GM23338 (cell line): ENCODE results near the gene IQCK.

ENCODE experiments used
- CREB1 ChIP-seq: fragments of 250-450 bp; sonication (Bioruptor Pico); IDR thresholded peaks from 2 replicates; pipeline ENCODE4 v1.5.0; 2020; ENCODE audit warnings: low read depth, mild to moderate bottlenecking, moderate library complexity
- EZH2 ChIP-seq: fragments of 200-600 bp; sonication (generic); IDR thresholded peaks from one replicate; pipeline ENCODE4 v1.8.0; 2017; ENCODE audit warnings: antibody characterized with exemption, mild to moderate bottlenecking, low read depth; ENCODE audit not compliant: unreplicated experiment
- EZH2phosphoT487 ChIP-seq: fragments of 200-600 bp; sonication (generic); IDR thresholded peaks from one replicate; pipeline ENCODE4 v1.8.1; 2018; ENCODE audit warnings: antibody characterized with exemption; ENCODE audit not compliant: unreplicated experiment
- JUNB ChIP-seq: IDR thresholded peaks from one replicate; pipeline ENCODE4 v1.6.1; 2016; ENCODE audit warnings: antibody characterized with exemption; ENCODE audit not compliant: unreplicated experiment
- NANOG ChIP-seq: IDR thresholded peaks from 2 replicates; pipeline ENCODE4 v1.6.1; 2016; ENCODE audit warnings: antibody characterized with exemption, borderline replicate concordance
- POLR2AphosphoS5 ChIP-seq: IDR thresholded peaks from 2 replicates; pipeline ENCODE4 v1.6.1; 2016; ENCODE audit warnings: antibody characterized with exemption, low read depth
- STAT1 ChIP-seq: IDR thresholded peaks from one replicate; pipeline ENCODE4 v1.6.1; 2016; ENCODE audit warnings: antibody characterized with exemption; ENCODE audit not compliant: unreplicated experiment
- ZNF331 ChIP-seq: fragments of 250-450 bp; sonication (Bioruptor Pico); IDR thresholded peaks from 2 replicates; pipeline ENCODE4 v1.5.0; 2020; ENCODE audit warnings: low read depth, mild to moderate bottlenecking, moderate library complexity
- TF ChIP-seq, protein P1 (sequence below), 2 experiments: fragments of 200-600 bp in 1 of 2; sonication (generic) in 1 of 2; conservative IDR thresholded peaks; 2 replicates each; pipeline versions ENCODE4 v1.5.1 to v1.6.1; 2016 to 2017; ENCODE audit warnings: antibody characterized with exemption in 2 of 2, low read depth in 2 of 2, mild to moderate bottlenecking in 2 of 2, moderate library complexity in 1 of 2
- TF ChIP-seq, protein P2 (sequence below): IDR thresholded peaks from one replicate; pipeline ENCODE4 v1.6.1; 2018; ENCODE audit warnings: antibody characterized with exemption; ENCODE audit not compliant: unreplicated experiment
- TF ChIP-seq, protein P3 (sequence below): IDR thresholded peaks from 2 replicates; pipeline ENCODE4 v1.6.1; 2016; ENCODE audit warnings: antibody characterized with exemption

DNA sequence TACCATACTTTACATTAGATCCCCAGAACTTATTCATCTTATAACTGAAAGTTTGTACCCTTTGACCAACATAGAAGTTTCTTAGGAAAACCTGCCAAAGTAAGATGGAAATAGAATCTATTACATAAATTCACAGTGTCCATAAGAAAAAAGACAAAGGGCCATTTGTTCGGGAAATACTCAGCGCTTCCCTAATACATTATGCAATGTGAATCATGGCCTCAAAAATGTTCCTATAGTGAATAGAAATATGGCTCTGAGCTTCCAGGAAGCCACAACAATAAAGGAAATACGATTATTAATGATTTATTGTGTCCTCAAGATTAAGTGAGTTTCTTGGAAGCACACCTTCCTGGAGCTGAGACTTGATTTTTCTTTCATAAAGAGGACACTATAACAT, 115.1 kb downstream of the IQCK start:
- TF ChIP-seq, protein P1, sequence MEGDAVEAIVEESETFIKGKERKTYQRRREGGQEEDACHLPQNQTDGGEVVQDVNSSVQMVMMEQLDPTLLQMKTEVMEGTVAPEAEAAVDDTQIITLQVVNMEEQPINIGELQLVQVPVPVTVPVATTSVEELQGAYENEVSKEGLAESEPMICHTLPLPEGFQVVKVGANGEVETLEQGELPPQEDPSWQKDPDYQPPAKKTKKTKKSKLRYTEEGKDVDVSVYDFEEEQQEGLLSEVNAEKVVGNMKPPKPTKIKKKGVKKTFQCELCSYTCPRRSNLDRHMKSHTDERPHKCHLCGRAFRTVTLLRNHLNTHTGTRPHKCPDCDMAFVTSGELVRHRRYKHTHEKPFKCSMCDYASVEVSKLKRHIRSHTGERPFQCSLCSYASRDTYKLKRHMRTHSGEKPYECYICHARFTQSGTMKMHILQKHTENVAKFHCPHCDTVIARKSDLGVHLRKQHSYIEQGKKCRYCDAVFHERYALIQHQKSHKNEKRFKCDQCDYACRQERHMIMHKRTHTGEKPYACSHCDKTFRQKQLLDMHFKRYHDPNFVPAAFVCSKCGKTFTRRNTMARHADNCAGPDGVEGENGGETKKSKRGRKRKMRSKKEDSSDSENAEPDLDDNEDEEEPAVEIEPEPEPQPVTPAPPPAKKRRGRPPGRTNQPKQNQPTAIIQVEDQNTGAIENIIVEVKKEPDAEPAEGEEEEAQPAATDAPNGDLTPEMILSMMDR (conservative IDR thresholded peaks at IDR 0.05; ENCODE audit: low read depth in 2 of 2) = no peak
- TF ChIP-seq, protein P2, sequence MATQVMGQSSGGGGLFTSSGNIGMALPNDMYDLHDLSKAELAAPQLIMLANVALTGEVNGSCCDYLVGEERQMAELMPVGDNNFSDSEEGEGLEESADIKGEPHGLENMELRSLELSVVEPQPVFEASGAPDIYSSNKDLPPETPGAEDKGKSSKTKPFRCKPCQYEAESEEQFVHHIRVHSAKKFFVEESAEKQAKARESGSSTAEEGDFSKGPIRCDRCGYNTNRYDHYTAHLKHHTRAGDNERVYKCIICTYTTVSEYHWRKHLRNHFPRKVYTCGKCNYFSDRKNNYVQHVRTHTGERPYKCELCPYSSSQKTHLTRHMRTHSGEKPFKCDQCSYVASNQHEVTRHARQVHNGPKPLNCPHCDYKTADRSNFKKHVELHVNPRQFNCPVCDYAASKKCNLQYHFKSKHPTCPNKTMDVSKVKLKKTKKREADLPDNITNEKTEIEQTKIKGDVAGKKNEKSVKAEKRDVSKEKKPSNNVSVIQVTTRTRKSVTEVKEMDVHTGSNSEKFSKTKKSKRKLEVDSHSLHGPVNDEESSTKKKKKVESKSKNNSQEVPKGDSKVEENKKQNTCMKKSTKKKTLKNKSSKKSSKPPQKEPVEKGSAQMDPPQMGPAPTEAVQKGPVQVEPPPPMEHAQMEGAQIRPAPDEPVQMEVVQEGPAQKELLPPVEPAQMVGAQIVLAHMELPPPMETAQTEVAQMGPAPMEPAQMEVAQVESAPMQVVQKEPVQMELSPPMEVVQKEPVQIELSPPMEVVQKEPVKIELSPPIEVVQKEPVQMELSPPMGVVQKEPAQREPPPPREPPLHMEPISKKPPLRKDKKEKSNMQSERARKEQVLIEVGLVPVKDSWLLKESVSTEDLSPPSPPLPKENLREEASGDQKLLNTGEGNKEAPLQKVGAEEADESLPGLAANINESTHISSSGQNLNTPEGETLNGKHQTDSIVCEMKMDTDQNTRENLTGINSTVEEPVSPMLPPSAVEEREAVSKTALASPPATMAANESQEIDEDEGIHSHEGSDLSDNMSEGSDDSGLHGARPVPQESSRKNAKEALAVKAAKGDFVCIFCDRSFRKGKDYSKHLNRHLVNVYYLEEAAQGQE = no peak
- TF ChIP-seq POLR2AphosphoS5 = no peak
- TF ChIP-seq EZH2 = no peak
- TF ChIP-seq EZH2phosphoT487 = no peak
- TF ChIP-seq JUNB = no peak
- no peak for TF ChIP-seq ZNF331 (CRISPR knock-in tag)
- TF ChIP-seq, protein P3, sequence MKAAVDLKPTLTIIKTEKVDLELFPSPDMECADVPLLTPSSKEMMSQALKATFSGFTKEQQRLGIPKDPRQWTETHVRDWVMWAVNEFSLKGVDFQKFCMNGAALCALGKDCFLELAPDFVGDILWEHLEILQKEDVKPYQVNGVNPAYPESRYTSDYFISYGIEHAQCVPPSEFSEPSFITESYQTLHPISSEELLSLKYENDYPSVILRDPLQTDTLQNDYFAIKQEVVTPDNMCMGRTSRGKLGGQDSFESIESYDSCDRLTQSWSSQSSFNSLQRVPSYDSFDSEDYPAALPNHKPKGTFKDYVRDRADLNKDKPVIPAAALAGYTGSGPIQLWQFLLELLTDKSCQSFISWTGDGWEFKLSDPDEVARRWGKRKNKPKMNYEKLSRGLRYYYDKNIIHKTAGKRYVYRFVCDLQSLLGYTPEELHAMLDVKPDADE = no peak
- TF ChIP-seq CREB1 (CRISPR knock-in tag) = no peak
- no peak for TF ChIP-seq NANOG
- no peak for TF ChIP-seq STAT1
